CD14-positive monocyte (primary cell): Measurements from ENCODE around the gene STK32B. TPM values are rescaled to one million over a fixed set of nuclear protein-coding genes. Genes with fewer than 3 reads are reported as not detected.
"Not testable (repeated sequence)": the region's sequence is repeated elsewhere in the genome, so short reads cannot be mapped to it uniquely, and the experiment has no call there.

Experiments used
- DNase-seq, 3 donors: peaks; one replicate each; pipeline ENCODE4 v3.0.0-alpha.2; 2011 to 2022
- H2AFZ ChIP-seq: 2 replicates; pipeline ENCODE4 v1.6.0; 2012; ENCODE audit warnings: mild to moderate bottlenecking, low read depth, low read length, inconsistent platforms; ENCODE audit not compliant: insufficient read depth, poor library complexity, severe bottlenecking
- H3K27ac ChIP-seq, 2 donors: 1 replicate in 1 of 2; 2 replicates in 1 of 2; pipeline ENCODE4 v1.5.1; 2012 to 2013; ENCODE audit warnings: low read length in 2 of 2, control low read depth in 1 of 2, inconsistent platforms in 1 of 2, low read depth in 1 of 2, mild to moderate bottlenecking in 1 of 2
- H3K27me3 ChIP-seq, 2 donors: one replicate each; pipeline versions ENCODE4 v1.6.0 to v1.6.1; 2011 to 2013; ENCODE audit warnings: low read length in 2 of 2; ENCODE audit not compliant: control insufficient read depth in 2 of 2, insufficient read depth in 2 of 2
- H3K36me3 ChIP-seq, 2 donors: replicated peaks in 1 of 2; 1 replicate in 1 of 2; 2 replicates in 1 of 2; pipeline versions ENCODE4 v1.5.1 to v1.6.1; 2012 to 2013; ENCODE audit warnings: low read length in 2 of 2, control low read depth in 1 of 2, inconsistent platforms in 1 of 2, mild to moderate bottlenecking in 1 of 2; ENCODE audit not compliant: insufficient read depth in 2 of 2, control insufficient read depth in 1 of 2
- H3K4me1 ChIP-seq, 2 donors: 1 replicate in 1 of 2; 2 replicates in 1 of 2; pipeline versions ENCODE4 v1.5.1 to v1.6.1; 2012 to 2013; ENCODE audit warnings: low read length in 2 of 2, control low read depth in 1 of 2, inconsistent platforms in 1 of 2, mild to moderate bottlenecking in 1 of 2, moderate library complexity in 1 of 2; ENCODE audit not compliant: insufficient read depth in 2 of 2, control insufficient read depth in 1 of 2
- H3K4me2 ChIP-seq: replicated peaks from 2 replicates; pipeline ENCODE3; 2012; ENCODE audit warnings: low read length, moderate library complexity, mild to moderate bottlenecking; ENCODE audit not compliant: poor library complexity, severe bottlenecking; ENCODE audit errors: extremely low read depth
- H3K4me3 ChIP-seq, 3 experiments: fragments of 200-600 bp in 1 of 3; sonication (generic) in 1 of 3; replicated peaks in 1 of 3; 1 replicate in 2 of 3; 2 replicates in 1 of 3; pipeline ENCODE4 v1.5.1; 2011 to 2013; ENCODE audit warnings: low read length in 3 of 3, mild to moderate bottlenecking in 3 of 3, control low read depth in 2 of 3, low read depth in 2 of 3, inconsistent platforms in 1 of 3, moderate library complexity in 1 of 3
- H3K79me2 ChIP-seq: 2 replicates; pipeline ENCODE4 v1.6.0; 2012; ENCODE audit warnings: mild to moderate bottlenecking, control low read depth, inconsistent platforms, low read length, moderate library complexity; ENCODE audit not compliant: insufficient read depth
- H3K9ac ChIP-seq: 2 replicates; pipeline ENCODE4 v1.6.0; 2017; ENCODE audit warnings: low read length, mild to moderate bottlenecking; ENCODE audit not compliant: insufficient read depth, poor library complexity, severe bottlenecking
- H3K9me3 ChIP-seq, 2 donors: replicated peaks in 1 of 2; 1 replicate in 1 of 2; 2 replicates in 1 of 2; pipeline versions ENCODE4 v1.5.1 to v1.6.1; 2012 to 2013; ENCODE audit warnings: low read length in 2 of 2, control low read depth in 1 of 2; ENCODE audit not compliant: control insufficient read depth in 1 of 2, insufficient read depth in 1 of 2
- H4K20me1 ChIP-seq: 2 replicates; pipeline ENCODE4 v1.6.0; 2012; ENCODE audit warnings: mild to moderate bottlenecking, low read length, control low read depth, moderate library complexity; ENCODE audit not compliant: insufficient read depth
- H3K27ac Mint-ChIP-seq, 7 donors: one replicate each; pipeline ENCODE4 v1.8.0; 2020; ENCODE audit warnings: mild to moderate bottlenecking in 7 of 7, mixed read lengths in 7 of 7, moderate library complexity in 6 of 7, inconsistent platforms in 2 of 7
- H3K27me3 Mint-ChIP-seq, 3 donors: one replicate each; pipeline ENCODE4 v1.8.0; 2021 to 2022; ENCODE audit warnings: low read depth in 3 of 3, mild to moderate bottlenecking in 3 of 3, mixed read lengths in 3 of 3, moderate library complexity in 3 of 3, inconsistent platforms in 1 of 3
- H3K36me3 Mint-ChIP-seq, 2 donors: one replicate each; pipeline ENCODE4 v1.8.0; 2020; ENCODE audit warnings: mixed read lengths in 2 of 2, inconsistent platforms in 1 of 2, mild to moderate bottlenecking in 1 of 2
- H3K4me1 Mint-ChIP-seq: one replicate; pipeline ENCODE4 v1.8.0; 2020; ENCODE audit warnings: mild to moderate bottlenecking, mixed read lengths
- H3K4me3 Mint-ChIP-seq, 2 donors: one replicate each; pipeline ENCODE4 v1.8.0; 2020; ENCODE audit warnings: mild to moderate bottlenecking in 2 of 2, mixed read lengths in 2 of 2, moderate library complexity in 1 of 2
- H3K9me3 Mint-ChIP-seq, 7 donors: one replicate each; pipeline ENCODE4 v1.8.0; 2020 to 2022; ENCODE audit warnings: mixed read lengths in 7 of 7, mild to moderate bottlenecking in 6 of 7, moderate library complexity in 6 of 7, inconsistent platforms in 2 of 7
- CTCF ChIP-seq: fragments of 200-600 bp; IDR thresholded peaks from one replicate; pipeline ENCODE4 v1.8.0; 2022; ENCODE audit warnings: antibody characterized with exemption, mild to moderate bottlenecking
- WGBS: methylation state at CpG from one replicate; pipeline ENCODE4 v1.1.5; 2013; ENCODE audit warnings: missing lambda C conversion rate; ENCODE audit not compliant: insufficient coverage; 5-methylcytosine and 5-hydroxymethylcytosine counted together
- intact Hi-C, 2 donors: fragments of 100-400 bp; cut with micrococcal nuclease; formaldehyde crosslinking; loops; one replicate each; pipeline versions ENCODE4 v1.15.0 to v1.15.1; 2023
- polyA minus RNA-seq: library from RNA; depleted of rRNA, polyadenylated mRNA; stranded (reverse); fragments of >200 nt; gene quantifications from 2 replicates; pipeline ENCODE4 v1.2.3, GENCODE V29; 2012
- polyA plus RNA-seq, 3 donors: library from polyadenylated mRNA; depleted of rRNA in 1 of 3; unstranded in 2 of 3; stranded (reverse) in 1 of 3; fragments of 300-500 nt in 2 of 3; fragments of >200 nt in 1 of 3; fragmentation: Illumina TruSeq in 2 of 3; gene quantifications; 1 replicate in 2 of 3; 2 replicates in 1 of 3; pipeline ENCODE4 v1.2.3, GENCODE V29; 2012 to 2021
- total RNA-seq, 12 experiments: library from RNA in 1 of 12; stranded (reverse) in 1 of 12; fragments of 120-200 nt in 1 of 12; gene quantifications; one replicate each; pipeline ENCODE4 v1.2.4 and lab custom pipeline; 2013 to 2026; ENCODE audit warnings: mixed read lengths in 6 of 12, inconsistent platforms in 1 of 12

Gene STK32B
- 0.94 TPM for total RNA-seq (2013)
- polyA plus RNA-seq (1 to 10 TPM in 1 of 3 donors, under 1 TPM in 2; 0.61 to 1.7 (median 0.75) TPM), polyA minus RNA-seq (0.96 and 1.2 TPM in 2 replicates), total RNA-seq (lab: John Stamatoyannopoulos, UW) (0.67 to 5.4 (median 2.6) reads per million in 11 experiments)

GRCh38 chr4:5051278-5052203 is at the start of gene STK32B:
STK32B (plus strand) TSS chr4:5051480.
- Mint-ChIP-seq H3K27me3 (peaks cover 3 to 7% (median 7%) of the 10 kb centered on the region in 3 donors), H3K4me1 (peaks cover 38% of the 10 kb centered on the region), H3K27ac (peak within 1 kb of the TSS in 5 of 7 donors; percentile 60 to 85 (median 74)), H3K4me3 (peak within 1 kb of the TSS; percentile 97 to 99), H3K36me3 (no peaks in the 10 kb centered on the region), H3K9me3 (peaks cover 0 to 2% (median 0%) of the 10 kb centered on the region in 7 donors)
- peak within 1 kb of the TSS; percentile 99 for H3K4me2 ChIP-seq
- no peak for TF ChIP-seq CTCF
- peak within 1 kb of the TSS; percentile 91 for H2AFZ ChIP-seq
- no peaks in the 10 kb centered on the region for H3K9me3 ChIP-seq
- H3K79me2 ChIP-seq = no peaks in the 10 kb centered on the region
- under 1% methylated on average over 98 of the region's 103 CpGs for WGBS
- peak within 1 kb of the TSS; percentile 52 to 85 (median 74) for H3K4me3 ChIP-seq
- peak in 2 of 3 donors; percentile 35 to 38 for DNase-seq
- H3K4me1 ChIP-seq = peaks cover 21 to 25% of the 10 kb centered on the region in 2 donors
- peaks cover 0 to 9% of the 10 kb centered on the region in 2 donors for H3K27me3 ChIP-seq
- H3K9ac ChIP-seq = peak within 1 kb of the TSS; percentile 66
- intact Hi-C loops = loop anchor here in 1 of 2 donors (5.0 kb wide), 1 partner anchor 91 kb away; no protein-coding TSS in a partner anchor
- H3K27ac ChIP-seq = peak within 1 kb of the TSS in 1 of 2 donors; percentile 15
- no peaks in the 10 kb centered on the region for H3K36me3 ChIP-seq
- no peaks in the 10 kb centered on the region for H4K20me1 ChIP-seq

- H3K4me3 Mint-ChIP-seq, H3K9me3 Mint-ChIP-seq, H3K36me3 Mint-ChIP-seq, H3K27ac Mint-ChIP-seq, intact Hi-C loops, H3K27me3 ChIP-seq, H3K4me1 ChIP-seq, H2AFZ ChIP-seq, H4K20me1 ChIP-seq, H3K36me3 ChIP-seq, H3K27ac ChIP-seq, H3K9ac ChIP-seq, H3K9me3 ChIP-seq, H3K4me2 ChIP-seq, H3K79me2 ChIP-seq, H3K4me1 Mint-ChIP-seq, DNase-seq, H3K4me3 ChIP-seq: not testable (repeated sequence)
- 89% methylated on average over 6 of the region's 6 CpGs for WGBS
- peaks cover 7 to 11% (median 11%) of the 10 kb centered on the region in 3 donors for H3K27me3 Mint-ChIP-seq
Measured at GRCh38 chr4:5001641-5002040, 49.6 kb upstream of the STK32B start.
